Gastrocnemius medialis (tissue), 4 donors: Measurements from ENCODE around the gene PKM. TPM values are rescaled to one million over a fixed set of nuclear protein-coding genes. Genes with fewer than 3 reads are reported as not detected.
"Not testable (repeated sequence)": the region's sequence is repeated elsewhere in the genome, so short reads cannot be mapped to it uniquely, and the experiment has no call there.

ENCODE experiments used
- ATAC-seq, 2 donors: fragments of 150-250 bp; one replicate each; pipeline ENCODE4 v1.9.1; 2016
- DNase-seq, 2 donors: peaks; one replicate each; pipeline ENCODE4 v3.0.0-alpha.2; 2019
- H3K27ac ChIP-seq, 4 donors: fragments of 200-600 bp; sonication (generic); 1 replicate in 1 of 4; 2 replicates in 3 of 4; pipeline ENCODE4 v1.5.1; 2016 to 2018; ENCODE audit warnings: mild to moderate bottlenecking in 2 of 4, moderate library complexity in 1 of 4
- H3K27me3 ChIP-seq, 3 donors: fragments of 200-600 bp; sonication (generic) in 2 of 3; 1 replicate in 1 of 3; 2 replicates in 2 of 3; pipeline versions ENCODE4 v1.5.1 to v1.6.0; 2016 to 2019; ENCODE audit warnings: mild to moderate bottlenecking in 1 of 3, moderate library complexity in 1 of 3
- H3K36me3 ChIP-seq, 2 donors: fragments of 200-600 bp; sonication (generic) in 1 of 2; one replicate each; pipeline ENCODE4 v1.5.1; 2017 to 2018
- H3K4me1 ChIP-seq, 2 donors: fragments of 200-600 bp; sonication (generic) in 1 of 2; one replicate each; pipeline ENCODE4 v1.5.1; 2016 to 2017; ENCODE audit warnings: mild to moderate bottlenecking in 2 of 2
- H3K4me3 ChIP-seq, 4 donors: fragments of 200-600 bp; sonication (generic) in 3 of 4; 1 replicate in 1 of 4; 2 replicates in 3 of 4; pipeline ENCODE4 v1.5.1; 2016 to 2019; ENCODE audit warnings: mild to moderate bottlenecking in 2 of 4
- H3K9me3 ChIP-seq, 3 donors: fragments of 200-600 bp; sonication (generic) in 2 of 3; 1 replicate in 1 of 3; 2 replicates in 2 of 3; pipeline ENCODE4 v1.5.1; 2016 to 2019
- CTCF ChIP-seq, 5 experiments: fragments of 450-650 bp in 3 of 5; fragments of 200-600 bp in 2 of 5; sonication (generic) in 2 of 5; IDR thresholded peaks in 4 of 5; conservative IDR thresholded peaks in 1 of 5; 1 replicate in 4 of 5; 2 replicates in 1 of 5; pipeline ENCODE4 v1.5.1; 2016 to 2019; ENCODE audit warnings: antibody characterized with exemption in 5 of 5, mild to moderate bottlenecking in 3 of 5, moderate library complexity in 3 of 5
- POLR2A ChIP-seq, 2 donors: fragments of 450-650 bp; IDR thresholded peaks; one replicate each; pipeline ENCODE4 v1.6.1; 2017; ENCODE audit warnings: antibody characterized with exemption in 2 of 2, mild to moderate bottlenecking in 2 of 2, moderate library complexity in 2 of 2
- in situ Hi-C, 4 donors: fragments of 200-750 bp; cut with MboI; loops; one replicate each; pipeline versions ENCODE4 v1.15.0 to v1.8.0; 2017; ENCODE audit warnings: low sequenced_read_pairs in 4 of 4
- intact Hi-C: fragments of 100-400 bp; cut with DNase I; formaldehyde crosslinking; loops from one replicate; pipeline ENCODE4 v1.15.1; 2023; ENCODE audit warnings: low total_unique reads
- total RNA-seq, 4 donors: library from RNA; depleted of rRNA; stranded (reverse); fragments of >200 nt; gene quantifications; one replicate each; pipeline versions ENCODE4 v1.1.0 to v1.2.3, GENCODE V29; 2016

Gene PKM
- total RNA-seq = 100 to 1,000 TPM; 691 to 946 (median 810) TPM

- no peaks in the 10 kb centered on the region for H3K27me3 ChIP-seq
- peaks cover 35 to 46% of the 10 kb centered on the region in 2 donors for H3K4me1 ChIP-seq
- H3K36me3 ChIP-seq = no peaks in the 10 kb centered on the region
- in situ Hi-C loops = no loop called here
- TF ChIP-seq CTCF (IDR thresholded peaks at IDR 0.05 in 4 of 5, conservative IDR thresholded peaks at IDR 0.05 in 1 of 5) (peak in 1 of 5 experiments; percentile 46), POLR2A (IDR thresholded peaks at IDR 0.05) (peak; percentile 98)
- intact Hi-C loops = loop anchor here (1.0 to 2.0 kb wide), 3 partner anchors 30 to 112 kb away; partner anchors contain the start of genes MYO9A, PARP6 and SENP8
- no peaks in the 10 kb centered on the region for H3K9me3 ChIP-seq
- H3K4me3 ChIP-seq = peak within 1 kb of the TSS; percentile 68 to 96 (median 80)
- DNase-seq = peak; percentile 91 to 97
- H3K27ac ChIP-seq = peak within 1 kb of the TSS; percentile 96 to 99 (median 98)
- ATAC-seq = peak; percentile 55 to 70
These were observed at the start of gene PKM for GRCh38 chr15:72231066-72231832. Gene PKM, minus strand, starts transcription at chr15:72231190. Its CDS starts 12,093 bp downstream, at chr15:72219097.

- no peak overlapping the region for H3K27ac ChIP-seq
- no peaks in the 10 kb centered on the region for H3K9me3 ChIP-seq
- in situ Hi-C loops = no loop called here
- ATAC-seq = no peak
- no peaks in the 10 kb centered on the region for H3K36me3 ChIP-seq
- no peaks in the 10 kb centered on the region for H3K4me1 ChIP-seq
- H3K4me3 ChIP-seq = no peak overlapping the region
- H3K27me3 ChIP-seq = no peaks in the 10 kb centered on the region
- TF ChIP-seq POLR2A (IDR thresholded peaks at IDR 0.05) (no peak), CTCF (IDR thresholded peaks at IDR 0.05 in 4 of 5, conservative IDR thresholded peaks at IDR 0.05 in 1 of 5) (no peak)
- no peak for DNase-seq
- intact Hi-C loops = no loop called here
These were observed 49.8 kb upstream of the PKM start for GRCh38 chr15:72280751-72281150.

DNA sequence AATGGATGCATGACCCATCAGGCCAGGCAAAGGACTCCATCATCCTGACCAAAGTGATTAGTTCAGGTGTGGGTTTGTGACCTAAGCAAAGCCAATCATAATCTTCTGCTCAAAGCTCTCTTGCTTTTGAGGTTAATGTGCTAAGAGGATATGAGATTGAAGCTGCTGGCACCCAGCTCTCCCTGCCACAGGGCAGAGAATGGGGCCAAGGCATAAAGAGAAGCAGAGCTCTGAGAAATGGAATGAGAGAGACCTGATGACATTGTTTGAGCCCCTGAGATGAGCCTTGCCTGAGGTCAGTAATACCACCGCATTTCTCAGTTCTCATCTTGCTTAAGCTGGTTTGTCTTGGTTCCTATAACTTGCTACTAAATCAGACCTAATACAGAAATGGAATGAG, 47.7 kb upstream of the PKM start:
- in situ Hi-C loops = loop anchor here in 2 of 4 donors (10.0 kb wide), 2 partner anchors 74 to 84 kb away; partner anchors contain the start of gene GRAMD2A (in 1 of the 2)
- Histone ChIP-seq H3K36me3 (no peaks in the 10 kb centered on the region), H3K4me3 (no peak overlapping the region), H3K27ac (no peak overlapping the region), H3K27me3 (no peaks in the 10 kb centered on the region), H3K4me1 (no peaks in the 10 kb centered on the region), H3K9me3 (no peaks in the 10 kb centered on the region)
- ATAC-seq = no peak
- TF ChIP-seq POLR2A (IDR thresholded peaks at IDR 0.05) (no peak), CTCF (IDR thresholded peaks at IDR 0.05 in 4 of 5, conservative IDR thresholded peaks at IDR 0.05 in 1 of 5) (no peak)
- intact Hi-C loops = no loop called here
- DNase-seq = no peak

DNA sequence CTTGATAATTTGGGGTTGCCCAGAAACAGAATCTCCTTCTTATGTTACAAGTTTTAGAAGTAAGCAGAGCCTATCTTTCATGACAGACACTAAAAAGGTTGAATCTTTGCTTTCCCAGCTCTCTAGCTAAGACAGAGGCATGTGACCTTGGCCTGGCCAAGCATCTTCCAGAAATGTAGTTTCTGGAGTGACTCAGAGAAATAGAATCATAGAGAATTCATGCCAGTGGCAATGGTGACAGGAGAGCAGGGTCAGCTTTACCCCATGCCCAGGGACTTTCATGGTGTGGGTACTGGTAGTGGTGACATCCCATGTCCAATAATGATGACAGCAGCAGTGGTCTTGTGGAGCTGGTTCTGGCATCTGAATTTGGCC, 45.3 kb upstream of the PKM start:
- no peaks in the 10 kb centered on the region for H3K27me3 ChIP-seq
- no peak overlapping the region for H3K4me3 ChIP-seq
- no peaks in the 10 kb centered on the region for H3K36me3 ChIP-seq
- H3K9me3 ChIP-seq = no peaks in the 10 kb centered on the region
- intact Hi-C loops = no loop called here
- H3K4me1 ChIP-seq = peaks cover 10 to 12% of the 10 kb centered on the region in 2 donors
- TF ChIP-seq CTCF (IDR thresholded peaks at IDR 0.05 in 4 of 5, conservative IDR thresholded peaks at IDR 0.05 in 1 of 5) (no peak), POLR2A (IDR thresholded peaks at IDR 0.05) (no peak)
- no peak for ATAC-seq
- no peak for DNase-seq
- in situ Hi-C loops = loop anchor here in 2 of 4 donors (10.0 kb wide), 2 partner anchors 72 to 82 kb away; partner anchors contain the start of gene GRAMD2A (in 1 of the 2)
- H3K27ac ChIP-seq = no peak overlapping the region

GRCh38 chr15:72275635-72276325, 44.8 kb upstream of the PKM start:
- ATAC-seq, H3K27me3 ChIP-seq, H3K36me3 ChIP-seq, H3K27ac ChIP-seq, H3K9me3 ChIP-seq, H3K4me3 ChIP-seq, DNase-seq, intact Hi-C loops: not testable (repeated sequence)
- H3K4me1 ChIP-seq = peaks cover 15 to 17% of the 10 kb centered on the region in 2 donors
- in situ Hi-C loops = loop anchor here in 2 of 4 donors (10.0 kb wide), 2 partner anchors 71 to 81 kb away; partner anchors contain the start of gene GRAMD2A (in 1 of the 2)
